Measurements from ENCODE around the gene NFIC. TPM values are rescaled to one million over a fixed set of nuclear protein-coding genes. Genes with fewer than 3 reads are reported as not detected.

The NFIC gene
- total RNA-seq, 4 donors from 2014 or later: 165 to 297 (median 211) TPM

GRCh38 chr19:3455393-3455955 is 89.1 kb downstream of the NFIC start:
- Histone ChIP-seq H3K9me3 (no peaks in the 10 kb centered on the region), H3K27me3 (no peaks in the 10 kb centered on the region), H3K36me3 (peaks cover 40 to 78% (median 70%) of the 10 kb centered on the region in 4 donors), H3K4me3 (no peak overlapping the region), H3K4me1 (peaks cover 50 to 95% (median 87%) of the 10 kb centered on the region in 4 donors), H3K27ac (replicated peaks in 1 of 4) (peak overlapping the region; percentile 84 to 91 (median 89))
- DNase-seq (ENCODE audit: extremely low spot score): no peak
- intact Hi-C loops (cut with DNase I): no loop called here
- TF ChIP-seq POLR2A (IDR thresholded peaks at IDR 0.05; ENCODE audit: low read depth) (no peak), EP300 (IDR thresholded peaks at IDR 0.05) (no peak), CTCF (IDR thresholded peaks at IDR 0.05) (no peak)
- 89% methylated on average over 6 of the region's 7 CpGs for WGBS

- H3K36me3 ChIP-seq: peaks cover 38 to 80% (median 72%) of the 10 kb centered on the region in 4 donors
- peak overlapping the region; percentile 84 to 91 (median 89) for H3K27ac ChIP-seq (replicated peaks in 1 of 4)
- no peaks in the 10 kb centered on the region for H3K9me3 ChIP-seq
- H3K4me1 ChIP-seq: peaks cover 44 to 94% (median 88%) of the 10 kb centered on the region in 4 donors
- no peaks in the 10 kb centered on the region for H3K27me3 ChIP-seq
- 78% methylated on average over 30 of the region's 37 CpGs for WGBS
- H3K4me3 ChIP-seq: no peak overlapping the region
- TF ChIP-seq EP300 (IDR thresholded peaks at IDR 0.05) (no peak), POLR2A (IDR thresholded peaks at IDR 0.05; ENCODE audit: low read depth) (no peak), POLR2AphosphoS5 (IDR thresholded peaks at IDR 0.05) (no peak), CTCF (IDR thresholded peaks at IDR 0.05) (no peak)
- intact Hi-C loops (cut with DNase I): no loop called here
- no peak for DNase-seq (ENCODE audit: extremely low spot score)
Observed at GRCh38 chr19:3455960-3456601, 89.7 kb downstream of the NFIC start.

GRCh38 chr19:3456925-3457527 is 90.6 kb downstream of the NFIC start:
- DNase-seq (ENCODE audit: extremely low spot score): no peak
- Histone ChIP-seq H3K27me3 (no peaks in the 10 kb centered on the region), H3K27ac (replicated peaks in 1 of 4) (peak overlapping the region; percentile 84 to 91 (median 89)), H3K36me3 (peaks cover 38 to 84% (median 73%) of the 10 kb centered on the region in 4 donors), H3K9me3 (no peaks in the 10 kb centered on the region), H3K4me3 (no peak overlapping the region), H3K4me1 (peaks cover 35 to 94% (median 84%) of the 10 kb centered on the region in 4 donors)
- TF ChIP-seq EP300 (IDR thresholded peaks at IDR 0.05) (no peak), POLR2A (IDR thresholded peaks at IDR 0.05; ENCODE audit: low read depth) (no peak), CTCF (IDR thresholded peaks at IDR 0.05) (no peak), POLR2AphosphoS5 (IDR thresholded peaks at IDR 0.05) (no peak)
- 62% methylated on average over 16 of the region's 18 CpGs for WGBS
- intact Hi-C loops (cut with DNase I): no loop called here

GRCh38 chr19:3457528-3458228 is 91.3 kb downstream of the NFIC start:
- no peak overlapping the region for H3K4me3 ChIP-seq
- H3K36me3 ChIP-seq: peaks cover 36 to 84% (median 73%) of the 10 kb centered on the region in 4 donors
- peaks cover 35 to 94% (median 83%) of the 10 kb centered on the region in 4 donors for H3K4me1 ChIP-seq
- peak overlapping the region; percentile 84 to 91 (median 89) for H3K27ac ChIP-seq (replicated peaks in 1 of 4)
- TF ChIP-seq POLR2AphosphoS5 (IDR thresholded peaks at IDR 0.05) (peak; percentile 14 to 46), EP300 (IDR thresholded peaks at IDR 0.05) (no peak), CTCF (IDR thresholded peaks at IDR 0.05) (no peak), POLR2A (IDR thresholded peaks at IDR 0.05; ENCODE audit: low read depth) (no peak)
- WGBS: 43% methylated on average over 10 of the region's 22 CpGs
- intact Hi-C loops (cut with DNase I): no loop called here
- no peak for DNase-seq (ENCODE audit: extremely low spot score)
- no peaks in the 10 kb centered on the region for H3K27me3 ChIP-seq
- no peaks in the 10 kb centered on the region for H3K9me3 ChIP-seq
